Mesendoderm (in vitro differentiated cells): ENCODE data around the gene FUNDC1.
A peak's percentile ranks its signal among the peaks of the same experiment; 100 is the strongest.

Experiments used
- DNase-seq: peaks from one replicate; pipeline ENCODE4 v3.0.0; 2013
- H2AK5ac ChIP-seq: 2 replicates; pipeline ENCODE4 v1.6.1; 2013; ENCODE audit warnings: low read length, inconsistent platforms
- H2BK120ac ChIP-seq: 2 replicates; pipeline ENCODE4 v1.6.1; 2013; ENCODE audit warnings: low read depth, mild to moderate bottlenecking, low read length, moderate library complexity, mixed read lengths
- H2BK15ac ChIP-seq: replicated peaks from 2 replicates; pipeline ENCODE4 v1.6.1; 2013; ENCODE audit warnings: low read depth, mild to moderate bottlenecking, moderate library complexity
- H2BK5ac ChIP-seq: 2 replicates; pipeline ENCODE4 v1.6.1; 2013; ENCODE audit warnings: low read length, inconsistent platforms
- H3K18ac ChIP-seq: 2 replicates; pipeline ENCODE4 v1.6.1; 2013; ENCODE audit warnings: mild to moderate bottlenecking, low read length, mixed read lengths
- H3K23ac ChIP-seq: one replicate; pipeline ENCODE4 v1.6.1; 2013; ENCODE audit warnings: low read length
- H3K27ac ChIP-seq: 2 replicates; pipeline ENCODE4 v1.5.1; 2013; ENCODE audit warnings: low read depth, mild to moderate bottlenecking, inconsistent platforms, low read length, moderate library complexity
- H3K27me3 ChIP-seq: 2 replicates; pipeline ENCODE4 v1.6.1; 2013; ENCODE audit warnings: low read length, control low read depth, mild to moderate bottlenecking, inconsistent platforms; ENCODE audit not compliant: insufficient read depth, poor library complexity
- H3K36me3 ChIP-seq: 2 replicates; pipeline ENCODE4 v1.6.1; 2013; ENCODE audit warnings: low read length, inconsistent platforms; ENCODE audit not compliant: control insufficient read depth, insufficient read depth
- H3K4ac ChIP-seq: one replicate; pipeline ENCODE4 v1.6.1; 2013; ENCODE audit warnings: low read depth, mild to moderate bottlenecking, low read length, moderate library complexity
- H3K4me1 ChIP-seq: 2 replicates; pipeline ENCODE4 v1.6.1; 2013; ENCODE audit warnings: low read depth, low read length, inconsistent platforms; ENCODE audit not compliant: control insufficient read depth
- H3K4me2 ChIP-seq: 2 replicates; pipeline ENCODE4 v1.6.1; 2013; ENCODE audit warnings: low read length
- H3K4me3 ChIP-seq: 2 replicates; pipeline ENCODE4 v1.5.1; 2013; ENCODE audit warnings: mild to moderate bottlenecking, low read length
- H3K56ac ChIP-seq: one replicate; pipeline ENCODE4 v1.6.1; 2013; ENCODE audit warnings: low read length
- H3K79me1 ChIP-seq: 2 replicates; pipeline ENCODE4 v1.6.1; 2013; ENCODE audit warnings: low read length, inconsistent platforms
- H3K79me2 ChIP-seq: 2 replicates; pipeline ENCODE4 v1.6.1; 2013; ENCODE audit warnings: mild to moderate bottlenecking, low read length; ENCODE audit not compliant: control insufficient read depth, insufficient read depth
- H3K9ac ChIP-seq: 2 replicates; pipeline ENCODE4 v1.6.1; 2013; ENCODE audit warnings: low read length, inconsistent platforms
- H4K5ac ChIP-seq: one replicate; pipeline ENCODE4 v1.6.1; 2013; ENCODE audit warnings: low read length
- H4K8ac ChIP-seq: one replicate; pipeline ENCODE4 v1.6.1; 2013; ENCODE audit warnings: low read depth, mild to moderate bottlenecking, control low read depth, low read length, moderate library complexity
- WGBS: extraction: QIAGEN DNeasy Blood & Tissue Kit; methylation state at CpG from one replicate; pipeline ENCODE4 v1.1.7; 2013; ENCODE audit warnings: low lambda C conversion rate, missing lambda C conversion rate; ENCODE audit not compliant: insufficient coverage; ENCODE audit errors: extremely low coverage; 5-methylcytosine and 5-hydroxymethylcytosine counted together

FUNDC1 gene

GRCh38 chrX:44536198-44536597, 6.5 kb downstream of the FUNDC1 start:
- Histone ChIP-seq H3K4me2 (no peak overlapping the region), H3K79me1 (no peaks in the 10 kb centered on the region), H3K56ac (no peak overlapping the region), H3K27ac (no peak overlapping the region), H3K4me1 (no peaks in the 10 kb centered on the region), H3K27me3 (no peaks in the 10 kb centered on the region), H4K8ac (no peak overlapping the region), H4K5ac (no peak overlapping the region), H3K4me3 (no peak overlapping the region), H2BK5ac (no peak overlapping the region), H3K79me2 (no peaks in the 10 kb centered on the region), H3K23ac (no peak overlapping the region), H3K9ac (no peak overlapping the region), H3K4ac (no peak overlapping the region), H3K36me3 (no peaks in the 10 kb centered on the region), H2AK5ac (no peak overlapping the region), H3K18ac (no peak overlapping the region), H2BK15ac (no peak overlapping the region), H2BK120ac (no peak overlapping the region)
- no peak for DNase-seq
- no CpG with 5 or more reads among the region's 6 CpGs for WGBS

GRCh38 chrX:44529310-44529709, 13.3 kb downstream of the FUNDC1 start:
- no peak overlapping the region for H2BK120ac ChIP-seq
- no peak overlapping the region for H3K18ac ChIP-seq
- H3K4me1 ChIP-seq = no peaks in the 10 kb centered on the region
- H3K9ac ChIP-seq = no peak overlapping the region
- no peak for DNase-seq
- no peak overlapping the region for H3K56ac ChIP-seq
- H2BK5ac ChIP-seq = no peak overlapping the region
- H4K8ac ChIP-seq = no peak overlapping the region
- H3K79me2 ChIP-seq = no peaks in the 10 kb centered on the region
- no peaks in the 10 kb centered on the region for H3K36me3 ChIP-seq
- no peaks in the 10 kb centered on the region for H3K27me3 ChIP-seq
- H3K4me2 ChIP-seq = no peak overlapping the region
- WGBS = no CpG with 5 or more reads among the region's 3 CpGs
- H3K79me1 ChIP-seq = no peaks in the 10 kb centered on the region
- no peak overlapping the region for H2BK15ac ChIP-seq
- H3K4ac ChIP-seq = no peak overlapping the region
- H3K27ac ChIP-seq = no peak overlapping the region
- no peak overlapping the region for H4K5ac ChIP-seq
- H2AK5ac ChIP-seq = no peak overlapping the region
- H3K4me3 ChIP-seq = no peak overlapping the region
- H3K23ac ChIP-seq = no peak overlapping the region

- no peak overlapping the region for H3K56ac ChIP-seq
Observed at GRCh38 chrX:44514272-44514671, 28.4 kb downstream of the FUNDC1 start.

GRCh38 chrX:44507292-44507691, 35.4 kb downstream of the FUNDC1 start:
- Histone ChIP-seq H4K5ac (no peak overlapping the region), H2BK5ac (no peak overlapping the region)

More at GRCh38 chrX:44514272-44514671, 28.4 kb downstream of the FUNDC1 start:
- Histone ChIP-seq H3K9ac (no peak overlapping the region), H3K79me2 (no peaks in the 10 kb centered on the region), H3K4me2 (no peak overlapping the region), H2AK5ac (no peak overlapping the region), H2BK15ac (no peak overlapping the region), H4K8ac (no peak overlapping the region), H3K27ac (no peak overlapping the region), H3K4me1 (no peaks in the 10 kb centered on the region), H3K18ac (no peak overlapping the region), H3K23ac (no peak overlapping the region), H3K79me1 (no peaks in the 10 kb centered on the region), H2BK5ac (no peak overlapping the region), H3K4me3 (no peak overlapping the region), H3K36me3 (no peaks in the 10 kb centered on the region), H3K4ac (no peak overlapping the region), H3K27me3 (no peaks in the 10 kb centered on the region), H2BK120ac (no peak overlapping the region), H4K5ac (no peak overlapping the region)
- no CpG with 5 or more reads among the region's 3 CpGs for WGBS
- DNase-seq = no peak

GRCh38 chrX:44506678-44507077, 36.0 kb downstream of the FUNDC1 start:
- no peak overlapping the region for H3K23ac ChIP-seq
- no peak overlapping the region for H3K27ac ChIP-seq
- WGBS = no CpG with 5 or more reads among the region's 2 CpGs

More at GRCh38 chrX:44507292-44507691, 35.4 kb downstream of the FUNDC1 start:
- Histone ChIP-seq H3K27ac (no peak overlapping the region), H4K8ac (no peak overlapping the region), H3K56ac (no peak overlapping the region), H2AK5ac (no peak overlapping the region), H3K4me2 (no peak overlapping the region), H3K4ac (no peak overlapping the region), H3K18ac (no peak overlapping the region), H3K36me3 (no peaks in the 10 kb centered on the region), H3K79me2 (no peaks in the 10 kb centered on the region), H3K27me3 (no peaks in the 10 kb centered on the region), H3K23ac (no peak overlapping the region), H2BK120ac (no peak overlapping the region), H3K4me1 (no peaks in the 10 kb centered on the region), H2BK15ac (no peak overlapping the region), H3K79me1 (no peaks in the 10 kb centered on the region), H3K4me3 (no peak overlapping the region), H3K9ac (no peak overlapping the region)
- no peak for DNase-seq
- no CpG with 5 or more reads among the region's 2 CpGs for WGBS

GRCh38 chrX:44503560-44503959, 39.1 kb downstream of the FUNDC1 start:
- Histone ChIP-seq H3K79me2 (no peaks in the 10 kb centered on the region), H3K79me1 (no peaks in the 10 kb centered on the region), H3K27me3 (no peaks in the 10 kb centered on the region), H3K4me2 (no peak overlapping the region), H2BK5ac (no peak overlapping the region), H2AK5ac (no peak overlapping the region), H3K18ac (no peak overlapping the region), H3K4ac (no peak overlapping the region), H4K5ac (no peak overlapping the region), H3K9ac (no peak overlapping the region), H3K4me1 (no peaks in the 10 kb centered on the region), H3K4me3 (no peak overlapping the region), H3K56ac (no peak overlapping the region), H3K36me3 (no peaks in the 10 kb centered on the region), H3K27ac (no peak overlapping the region), H2BK120ac (no peak overlapping the region), H4K8ac (no peak overlapping the region), H2BK15ac (no peak overlapping the region), H3K23ac (no peak overlapping the region)
- no CpG with 5 or more reads among the region's 4 CpGs for WGBS
- no peak for DNase-seq

More at GRCh38 chrX:44506678-44507077, 36.0 kb downstream of the FUNDC1 start:
- H3K36me3 ChIP-seq = no peaks in the 10 kb centered on the region
- no peak overlapping the region for H2BK15ac ChIP-seq
- no peak overlapping the region for H2BK120ac ChIP-seq
- H4K8ac ChIP-seq = no peak overlapping the region
- DNase-seq = peak; percentile 46
- H3K27me3 ChIP-seq = no peaks in the 10 kb centered on the region
- no peak overlapping the region for H3K4me3 ChIP-seq
- no peak overlapping the region for H3K9ac ChIP-seq
- H3K79me2 ChIP-seq = no peaks in the 10 kb centered on the region
- no peak overlapping the region for H3K18ac ChIP-seq
- H2AK5ac ChIP-seq = no peak overlapping the region
- H3K79me1 ChIP-seq = no peaks in the 10 kb centered on the region
- H3K56ac ChIP-seq = no peak overlapping the region
- H3K4me2 ChIP-seq = no peak overlapping the region
- H3K4ac ChIP-seq = no peak overlapping the region
- H2BK5ac ChIP-seq = no peak overlapping the region
- H4K5ac ChIP-seq = no peak overlapping the region
- H3K4me1 ChIP-seq = no peaks in the 10 kb centered on the region
